Suprapubic skin (tissue), 4 donors: ENCODE data around the gene ASPM. TPM values are rescaled to one million over a fixed set of nuclear protein-coding genes. Genes with fewer than 3 reads are reported as not detected.

Experiments
- DNase-seq, 2 donors: peaks; one replicate each; pipeline ENCODE4 v3.0.0-alpha.2; 2019; ENCODE audit warnings: low spot score in 2 of 2
- H3K27ac ChIP-seq: fragments of 200-600 bp; sonication (generic); one replicate; pipeline ENCODE4 v1.5.1; 2019
- H3K27me3 ChIP-seq: fragments of 200-600 bp; sonication (generic); one replicate; pipeline ENCODE4 v1.5.1; 2019
- H3K36me3 ChIP-seq: fragments of 200-600 bp; sonication (generic); one replicate; pipeline ENCODE4 v1.5.1; 2019
- H3K4me1 ChIP-seq: fragments of 200-600 bp; sonication (generic); one replicate; pipeline ENCODE4 v1.5.1; 2019
- H3K4me3 ChIP-seq: fragments of 200-600 bp; sonication (generic); one replicate; pipeline ENCODE4 v1.5.1; 2019; ENCODE audit warnings: mild to moderate bottlenecking
- H3K9me3 ChIP-seq: fragments of 200-600 bp; sonication (generic); one replicate; pipeline ENCODE4 v1.5.1; 2019
- CTCF ChIP-seq, 2 donors: fragments of 200-600 bp in 1 of 2; fragments of 450-650 bp in 1 of 2; sonication (generic) in 1 of 2; IDR thresholded peaks; one replicate each; pipeline ENCODE4 v1.5.1; 2016 to 2019; ENCODE audit warnings: antibody characterized with exemption in 2 of 2, mild to moderate bottlenecking in 1 of 2, moderate library complexity in 1 of 2
- EP300 ChIP-seq: sonication (generic); formaldehyde crosslinking; IDR thresholded peaks from one replicate; pipeline ENCODE4 v1.6.1; 2017; ENCODE audit warnings: antibody characterized with exemption
- POLR2A ChIP-seq, 2 donors: fragments of 450-650 bp; IDR thresholded peaks; one replicate each; pipeline ENCODE4 v1.6.1; 2017; ENCODE audit warnings: antibody characterized with exemption in 2 of 2, mild to moderate bottlenecking in 2 of 2, moderate library complexity in 2 of 2
- POLR2AphosphoS5 ChIP-seq, 3 donors: sonication (generic); formaldehyde crosslinking; IDR thresholded peaks; one replicate each; pipeline ENCODE4 v1.6.1; 2017; ENCODE audit warnings: antibody characterized with exemption in 3 of 3
- WGBS: methylation state at CpG from one replicate; pipeline ENCODE4 v1.1.5; 2018; 5-methylcytosine and 5-hydroxymethylcytosine counted together
- total RNA-seq, 4 donors: library from RNA; depleted of rRNA; stranded (reverse); fragments of >200 nt; gene quantifications; one replicate each; pipeline ENCODE4 v1.1.0, GENCODE V29; 2016

The ASPM gene
- total RNA-seq, 4 donors from 2014 or later: 3.6 to 13.0 (median 5.6) TPM

- Histone ChIP-seq H3K27ac (no peak overlapping the region), H3K27me3 (no peaks in the 10 kb centered on the region), H3K4me1 (no peaks in the 10 kb centered on the region), H3K9me3 (no peaks in the 10 kb centered on the region), H3K4me3 (no peak overlapping the region), H3K36me3 (no peaks in the 10 kb centered on the region)
- no peak for TF ChIP-seq EP300
- TF ChIP-seq CTCF (IDR thresholded peaks at IDR 0.05): no peak
- TF ChIP-seq POLR2A (IDR thresholded peaks at IDR 0.05): no peak
- TF ChIP-seq POLR2AphosphoS5 (IDR thresholded peaks at IDR 0.05): no peak
- WGBS: 96% methylated on average over 2 of the region's 2 CpGs
- no peak for DNase-seq
Observed at GRCh38 chr1:197116156-197116555, 30.3 kb downstream of the ASPM start.

- Histone ChIP-seq H3K27ac (no peak overlapping the region), H3K4me3 (no peak overlapping the region), H3K9me3 (no peaks in the 10 kb centered on the region), H3K36me3 (no peaks in the 10 kb centered on the region), H3K4me1 (no peaks in the 10 kb centered on the region), H3K27me3 (no peaks in the 10 kb centered on the region)
- DNase-seq: no peak
- TF ChIP-seq POLR2A (IDR thresholded peaks at IDR 0.05): no peak
- TF ChIP-seq EP300: no peak
- TF ChIP-seq CTCF (IDR thresholded peaks at IDR 0.05): no peak
- TF ChIP-seq POLR2AphosphoS5 (IDR thresholded peaks at IDR 0.05): no peak
- 93% methylated on average over 1 of the region's 1 CpG for WGBS
Observed at GRCh38 chr1:197106869-197107268, 39.6 kb downstream of the ASPM start.

DNA sequence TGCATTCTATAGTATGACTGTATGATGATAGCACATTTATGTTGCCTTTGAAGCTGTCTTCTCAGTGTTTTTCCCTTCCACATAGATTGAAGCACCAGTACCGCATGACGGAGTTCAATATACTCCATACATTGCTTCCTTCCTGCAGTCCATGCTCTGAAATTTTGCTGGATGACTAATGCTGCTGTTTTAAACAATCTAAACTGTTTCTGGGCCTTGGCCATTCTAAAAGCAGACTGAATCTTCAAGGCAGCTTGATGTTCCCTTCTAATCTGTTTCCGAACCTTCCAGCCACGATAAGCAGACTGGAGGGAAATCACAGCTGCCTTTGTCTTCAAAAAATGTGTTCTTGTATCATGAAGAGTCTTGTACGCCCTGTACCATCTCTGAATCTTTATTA lies 43.2 kb downstream of the ASPM start:
- TF ChIP-seq POLR2A (IDR thresholded peaks at IDR 0.05) (no peak), CTCF (IDR thresholded peaks at IDR 0.05) (no peak), EP300 (no peak)
- Histone ChIP-seq H3K9me3 (no peaks in the 10 kb centered on the region), H3K36me3 (no peaks in the 10 kb centered on the region), H3K27ac (no peak overlapping the region), H3K4me3 (no peak overlapping the region), H3K4me1 (no peaks in the 10 kb centered on the region), H3K27me3 (no peaks in the 10 kb centered on the region)
- 97% methylated on average over 5 of the region's 5 CpGs for WGBS
- DNase-seq: no peak

DNA sequence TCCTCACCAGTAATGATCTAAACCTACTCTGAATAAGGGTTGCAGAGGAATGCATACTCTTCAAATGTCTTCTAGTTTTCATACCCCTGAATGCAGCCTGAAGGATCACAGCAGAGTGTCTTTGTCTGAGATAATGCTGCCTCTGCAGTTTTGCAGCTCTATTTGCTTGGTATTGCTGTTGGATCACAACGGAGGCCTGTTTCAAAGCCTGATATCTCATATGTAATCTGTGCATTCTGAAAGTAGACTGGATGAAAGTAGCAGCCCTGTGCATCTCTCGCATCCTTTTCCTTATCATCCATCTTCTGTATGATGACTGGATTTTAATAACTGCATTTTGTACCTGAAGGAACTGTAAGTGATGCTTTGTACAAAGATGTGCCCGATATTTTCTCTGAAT lies 44.5 kb downstream of the ASPM start:
- Histone ChIP-seq H3K27ac (no peak overlapping the region), H3K4me1 (no peaks in the 10 kb centered on the region), H3K9me3 (no peaks in the 10 kb centered on the region), H3K4me3 (no peak overlapping the region), H3K36me3 (no peaks in the 10 kb centered on the region), H3K27me3 (no peaks in the 10 kb centered on the region)
- no peak for TF ChIP-seq POLR2A (IDR thresholded peaks at IDR 0.05)
- no peak for TF ChIP-seq CTCF (IDR thresholded peaks at IDR 0.05)
- TF ChIP-seq POLR2AphosphoS5 (IDR thresholded peaks at IDR 0.05): no peak
- TF ChIP-seq EP300: no peak
- WGBS: 98% methylated on average over 3 of the region's 3 CpGs
- no peak for DNase-seq

DNA sequence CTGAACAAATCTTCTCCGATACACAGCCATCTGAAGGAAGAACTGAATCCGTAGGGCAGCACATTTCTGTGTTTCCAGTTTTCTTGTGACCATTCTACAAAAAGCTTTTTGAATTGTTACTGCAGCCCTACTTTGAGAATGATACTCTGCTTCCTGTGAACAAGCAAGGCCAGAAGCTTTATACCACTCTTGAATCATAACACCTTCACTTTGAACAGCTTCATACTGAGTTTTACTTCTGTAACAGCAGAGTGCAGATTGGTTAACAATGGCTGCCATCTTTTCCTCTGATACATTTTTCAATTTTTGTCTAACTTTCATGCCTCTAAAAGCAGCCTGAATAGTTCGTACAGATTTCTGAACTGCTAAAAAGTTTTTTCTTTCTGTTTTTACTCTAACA lies 45.8 kb downstream of the ASPM start:
- TF ChIP-seq POLR2AphosphoS5 (IDR thresholded peaks at IDR 0.05) (no peak), POLR2A (IDR thresholded peaks at IDR 0.05) (no peak), EP300 (no peak), CTCF (IDR thresholded peaks at IDR 0.05) (no peak)
- Histone ChIP-seq H3K27me3 (no peaks in the 10 kb centered on the region), H3K36me3 (no peaks in the 10 kb centered on the region), H3K27ac (no peak overlapping the region), H3K9me3 (no peaks in the 10 kb centered on the region), H3K4me1 (no peaks in the 10 kb centered on the region), H3K4me3 (no peak overlapping the region)
- DNase-seq: no peak
- 92% methylated on average over 3 of the region's 3 CpGs for WGBS
